ENCODE measurements around the gene OR4N5.

- TF ChIP-seq CTCF (IDR thresholded peaks at IDR 0.05), result no peak
- no peak for TF ChIP-seq POLR2A (IDR thresholded peaks at IDR 0.05)
Observed at GRCh38 chr14:20194101-20194500, 55.5 kb downstream of the OR4N5 start.
